C4-2B (cell line): ENCODE data around the gene SASS6.

Source experiments
- CTCF ChIP-seq: fragments of 450-650 bp; conservative IDR thresholded peaks from 2 replicates; pipeline ENCODE4 v1.5.1; 2017; ENCODE audit warnings: mild to moderate bottlenecking
- ZFX ChIP-seq: fragments of 450-650 bp; IDR thresholded peaks from 2 replicates; pipeline ENCODE4 v1.6.1; 2017

- TF ChIP-seq CTCF (peak; percentile 59), ZFX (no peak)
Measured at GRCh38 chr1:100034470-100034869, 98.3 kb downstream of the SASS6 start.
